ENCODE data around the gene ZC3H7A.

GRCh38 chr16:11716336-11716735 lies 80.7 kb downstream of the ZC3H7A start:
- no peak for TF ChIP-seq CTCF (conservative IDR thresholded peaks at IDR 0.05; ENCODE audit: low read length)
- TF ChIP-seq EZH2phosphoT487 (IDR thresholded peaks at IDR 0.05; ENCODE audit: borderline replicate concordance, low read depth, low read length) = no peak
